HG03432 (cell line): ENCODE results near the gene TUBB2B.

ENCODE experiments used
- ATAC-seq: cut with Tn5 transposase; IDR thresholded peaks from one replicate; pipeline ENCODE4 v1.9.1; 2021; ENCODE audit warnings: mild to moderate bottlenecking, moderate library complexity; ENCODE audit not compliant: unreplicated experiment

TUBB2B gene

GRCh38 chr6:3227363-3228045 lies at the start of gene TUBB2B:
Gene TUBB2B (minus strand): TSS chr6:3227653. CDS start chr6:3227543, 110 bp downstream.
- peak; percentile 31 for ATAC-seq

GRCh38 chr6:3277251-3277650 lies 49.8 kb upstream of the TUBB2B start:
- no peak for ATAC-seq

GRCh38 chr6:3276174-3277167 lies 49.0 kb upstream of the TUBB2B start:
- no peak for ATAC-seq

- ATAC-seq: no peak
Observed at GRCh38 chr6:3273707-3274521, 46.5 kb upstream of the TUBB2B start.

- ATAC-seq: no peak
Observed at GRCh38 chr6:3272911-3273547, 45.6 kb upstream of the TUBB2B start.

- ATAC-seq: no peak
Observed at GRCh38 chr6:3271756-3272155, 44.3 kb upstream of the TUBB2B start.

GRCh38 chr6:3270258-3270657 lies 42.8 kb upstream of the TUBB2B start:
- ATAC-seq: no peak

GRCh38 chr6:3269281-3269975 lies 42.0 kb upstream of the TUBB2B start:
- no peak for ATAC-seq

- no peak for ATAC-seq
Observed at GRCh38 chr6:3268680-3269079, 41.2 kb upstream of the TUBB2B start.

- no peak for ATAC-seq
Observed at GRCh38 chr6:3267162-3267561, 39.7 kb upstream of the TUBB2B start.

- no peak for ATAC-seq
Observed at GRCh38 chr6:3266170-3266569, 38.7 kb upstream of the TUBB2B start.

GRCh38 chr6:3265671-3266070 lies 38.2 kb upstream of the TUBB2B start:
- ATAC-seq: no peak

- no peak for ATAC-seq
Observed at GRCh38 chr6:3264356-3264755, 36.9 kb upstream of the TUBB2B start.

GRCh38 chr6:3263096-3263495 lies 35.6 kb upstream of the TUBB2B start:
- no peak for ATAC-seq

GRCh38 chr6:3261921-3262320 lies 34.5 kb upstream of the TUBB2B start:
- no peak for ATAC-seq

GRCh38 chr6:3261518-3261820 lies 34.0 kb upstream of the TUBB2B start:
- ATAC-seq: no peak

- ATAC-seq: no peak
Observed at GRCh38 chr6:3260772-3261517, 33.5 kb upstream of the TUBB2B start.

GRCh38 chr6:3260296-3260695 lies 32.8 kb upstream of the TUBB2B start:
- no peak for ATAC-seq

GRCh38 chr6:3259491-3259958 lies 32.1 kb upstream of the TUBB2B start:
- ATAC-seq: peak; percentile 34
